Iris pigment epithelial cell (primary cell): ENCODE results near the gene TCAP.
"Not testable (repeated sequence)": the region's sequence is repeated elsewhere in the genome, so short reads cannot be mapped to it uniquely, and the experiment has no call there.

Source experiments
- DNase-seq: peaks from one replicate; pipeline ENCODE4 v3.0.0-alpha.2; 2011; ENCODE audit warnings: low read depth

Gene TCAP

GRCh38 chr17:39706383-39706782 is 41.2 kb downstream of the TCAP start:
- no peak for DNase-seq

GRCh38 chr17:39706921-39707337 is 41.8 kb downstream of the TCAP start:
- DNase-seq: no peak

DNA sequence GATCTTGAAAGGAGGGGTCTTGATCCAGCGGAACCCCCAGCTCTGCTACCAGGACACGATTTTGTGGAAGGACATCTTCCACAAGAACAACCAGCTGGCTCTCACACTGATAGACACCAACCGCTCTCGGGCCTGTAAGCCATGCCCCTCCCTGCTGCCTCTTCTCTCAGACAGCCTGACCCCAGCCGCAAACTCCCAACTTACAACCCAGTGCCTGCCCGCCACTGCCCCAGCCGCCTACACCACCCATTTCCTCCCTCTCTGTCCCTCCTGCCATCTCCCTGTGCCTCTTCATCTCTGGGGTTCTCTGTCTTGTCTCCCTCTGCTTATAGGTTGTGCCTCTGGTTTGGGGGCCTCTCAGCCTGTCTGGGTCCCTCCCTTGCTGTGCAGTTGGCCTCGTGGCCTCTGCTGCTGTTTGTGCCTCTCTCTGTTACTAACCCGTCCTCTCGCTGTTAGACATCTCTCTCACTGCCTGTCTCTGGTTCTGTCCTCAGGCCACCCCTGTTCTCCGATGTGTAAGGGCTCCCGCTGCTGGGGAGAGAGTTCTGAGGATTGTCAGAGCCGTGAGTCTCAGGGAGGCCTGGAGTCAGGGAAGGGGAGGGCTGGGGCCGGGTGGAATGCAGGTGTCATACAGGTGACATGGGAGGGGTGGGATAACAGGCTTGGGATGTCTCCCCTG is 44.3 kb downstream of the TCAP start:
- DNase-seq: no peak

GRCh38 chr17:39709998-39710964 is 45.1 kb downstream of the TCAP start:
- no peak for DNase-seq

- DNase-seq: not testable (repeated sequence)
Measured at GRCh38 chr17:39711071-39711470, 45.9 kb downstream of the TCAP start.

- no peak for DNase-seq
Measured at GRCh38 chr17:39711851-39712250, 46.7 kb downstream of the TCAP start.

DNA sequence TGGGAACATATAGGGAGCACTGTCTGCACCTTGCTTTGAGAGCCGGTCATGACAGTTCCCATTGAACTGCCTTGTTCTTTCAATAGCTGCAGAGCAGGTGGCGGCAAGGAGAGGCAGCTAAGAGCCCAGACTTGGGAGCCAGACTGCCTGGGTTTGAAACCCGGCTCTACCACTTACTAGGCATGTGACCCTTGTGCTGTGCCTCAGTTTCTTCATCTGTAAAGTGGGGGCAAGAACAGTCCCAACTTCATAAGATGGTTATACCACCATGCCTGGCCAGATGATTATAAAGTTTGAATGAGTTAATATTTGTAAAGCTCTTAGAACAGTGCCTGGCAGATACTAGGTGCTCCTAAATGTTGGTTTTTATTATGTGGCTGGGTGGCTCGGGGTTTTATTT is 49.1 kb downstream of the TCAP start:
- DNase-seq: no peak

- no peak for DNase-seq
Measured at GRCh38 chr17:39715375-39716072, 50.4 kb downstream of the TCAP start.
